NOMO-1 treated with dmso at 0.1 percent for 144 hours (cell line): ENCODE measurements around the gene CDKN1B.
A peak's percentile ranks its signal among the peaks of the same experiment; 100 is the strongest.

Source experiments
- DNase-seq: peaks from one replicate; lab custom pipeline; 2025; ENCODE audit not compliant: unreplicated experiment; lab: John Stamatoyannopoulos, UW

The CDKN1B gene

GRCh38 chr12:12716793-12717585, at the start of gene CDKN1B:
TSS of gene CDKN1B (plus strand) at chr12:12717368. CDS start at chr12:12717840, 472 bp downstream.
- DNase-seq = peak; percentile 87

GRCh38 chr12:12668005-12668404, 49.2 kb upstream of the CDKN1B start:
- DNase-seq = no peak

GRCh38 chr12:12669020-12669419, 48.1 kb upstream of the CDKN1B start:
- no peak for DNase-seq

- no peak for DNase-seq
Measured at GRCh38 chr12:12671850-12672660, 45.1 kb upstream of the CDKN1B start.

GRCh38 chr12:12673296-12673695, 43.9 kb upstream of the CDKN1B start:
- no peak for DNase-seq

- DNase-seq = no peak
Measured at GRCh38 chr12:12676605-12677004, 40.6 kb upstream of the CDKN1B start.

- no peak for DNase-seq
Measured at GRCh38 chr12:12681061-12681765, 36.0 kb upstream of the CDKN1B start.

- DNase-seq = no peak
Measured at GRCh38 chr12:12682284-12682683, 34.9 kb upstream of the CDKN1B start.

- DNase-seq = no peak
Measured at GRCh38 chr12:12683136-12683697, 34.0 kb upstream of the CDKN1B start.

- no peak for DNase-seq
Measured at GRCh38 chr12:12683725-12684124, 33.4 kb upstream of the CDKN1B start.

GRCh38 chr12:12684375-12685106, 32.6 kb upstream of the CDKN1B start:
- DNase-seq = no peak

- no peak for DNase-seq
Measured at GRCh38 chr12:12685305-12685704, 31.9 kb upstream of the CDKN1B start.

- no peak for DNase-seq
Measured at GRCh38 chr12:12686472-12686871, 30.7 kb upstream of the CDKN1B start.

- no peak for DNase-seq
Measured at GRCh38 chr12:12686925-12687324, 30.2 kb upstream of the CDKN1B start.

- DNase-seq = no peak
Measured at GRCh38 chr12:12689647-12690300, 27.4 kb upstream of the CDKN1B start.

- no peak for DNase-seq
Measured at GRCh38 chr12:12691549-12691948, 25.6 kb upstream of the CDKN1B start.

GRCh38 chr12:12693111-12693671, 24.0 kb upstream of the CDKN1B start:
- no peak for DNase-seq

- peak; percentile 80 for DNase-seq
Measured at GRCh38 chr12:12696562-12697383, 20.4 kb upstream of the CDKN1B start.

GRCh38 chr12:12699345-12699744, 17.8 kb upstream of the CDKN1B start:
- DNase-seq = no peak
